G401.6 (cell line): ENCODE measurements around the gene CYP4F11.
"Not testable (repeated sequence)": the region's sequence is repeated elsewhere in the genome, so short reads cannot be mapped to it uniquely, and the experiment has no call there.

Source experiments
- FAIRE-seq: peaks from 2 replicates; lab custom pipeline; 2012; peaks lifted over from hg19 to GRCh38; lab: Jason Lieb, UNC

Gene CYP4F11

GRCh38 chr19:15934332-15935078, at the start of gene CYP4F11:
CYP4F11 (minus strand) TSS chr19:15934529; CDS start chr19:15934408, 121 bp downstream.
- no peak for FAIRE-seq

GRCh38 chr19:15979293-15979692, 45.0 kb upstream of the CYP4F11 start:
- no peak for FAIRE-seq

- FAIRE-seq: no peak
These were observed 43.4 kb upstream of the CYP4F11 start for GRCh38 chr19:15977690-15978089.

GRCh38 chr19:15976836-15977689, 42.7 kb upstream of the CYP4F11 start:
- FAIRE-seq: no peak

- FAIRE-seq: no peak
These were observed 40.5 kb upstream of the CYP4F11 start for GRCh38 chr19:15974856-15975255.

GRCh38 chr19:15972043-15972442, 37.7 kb upstream of the CYP4F11 start:
- FAIRE-seq: not testable (repeated sequence)

- no peak for FAIRE-seq
These were observed 37.0 kb upstream of the CYP4F11 start for GRCh38 chr19:15971224-15971780.

- no peak for FAIRE-seq
These were observed 29.9 kb upstream of the CYP4F11 start for GRCh38 chr19:15964231-15964630.

GRCh38 chr19:15962319-15962718, 28.0 kb upstream of the CYP4F11 start:
- FAIRE-seq: no peak

- FAIRE-seq: no peak
These were observed 20.5 kb upstream of the CYP4F11 start for GRCh38 chr19:15954820-15955219.

- FAIRE-seq: no peak
These were observed 14.1 kb upstream of the CYP4F11 start, which contains the start of gene OR10H4 for GRCh38 chr19:15948223-15949058. OR10H4 (plus strand) TSS chr19:15949008; CDS start chr19:15949008, 0 bp downstream.

GRCh38 chr19:15945301-15945700, 11.0 kb upstream of the CYP4F11 start:
- no peak for FAIRE-seq

GRCh38 chr19:15944401-15944800, 10.1 kb upstream of the CYP4F11 start:
- FAIRE-seq: no peak

GRCh38 chr19:15937771-15938170, 3.4 kb upstream of the CYP4F11 start:
- no peak for FAIRE-seq

GRCh38 chr19:15936950-15937349, 2.6 kb upstream of the CYP4F11 start:
- no peak for FAIRE-seq

- FAIRE-seq: no peak
These were observed 1.8 kb upstream of the CYP4F11 start for GRCh38 chr19:15936173-15936572.

- FAIRE-seq: no peak
These were observed 906 bp upstream of the CYP4F11 start for GRCh38 chr19:15935167-15935702.

- FAIRE-seq: not testable (repeated sequence)
These were observed 483 bp downstream of the CYP4F11 start for GRCh38 chr19:15933761-15934331.

- FAIRE-seq: no peak
These were observed 6.0 kb downstream of the CYP4F11 start for GRCh38 chr19:15928321-15928720.

GRCh38 chr19:15926484-15926883, 7.8 kb downstream of the CYP4F11 start:
- no peak for FAIRE-seq

GRCh38 chr19:15923702-15924101, 10.6 kb downstream of the CYP4F11 start:
- no peak for FAIRE-seq
